NK-92 (cell line): ENCODE measurements around the gene SOS1.

Experiments used
- DNase-seq: peaks from one replicate; lab custom pipeline; 2025; ENCODE audit not compliant: unreplicated experiment; lab: John Stamatoyannopoulos, UW

The SOS1 gene

GRCh38 chr2:39033980-39034379 lies 86.9 kb downstream of the SOS1 start:
- no peak for DNase-seq

GRCh38 chr2:39027421-39027820 lies 93.4 kb downstream of the SOS1 start:
- DNase-seq, result no peak

DNA sequence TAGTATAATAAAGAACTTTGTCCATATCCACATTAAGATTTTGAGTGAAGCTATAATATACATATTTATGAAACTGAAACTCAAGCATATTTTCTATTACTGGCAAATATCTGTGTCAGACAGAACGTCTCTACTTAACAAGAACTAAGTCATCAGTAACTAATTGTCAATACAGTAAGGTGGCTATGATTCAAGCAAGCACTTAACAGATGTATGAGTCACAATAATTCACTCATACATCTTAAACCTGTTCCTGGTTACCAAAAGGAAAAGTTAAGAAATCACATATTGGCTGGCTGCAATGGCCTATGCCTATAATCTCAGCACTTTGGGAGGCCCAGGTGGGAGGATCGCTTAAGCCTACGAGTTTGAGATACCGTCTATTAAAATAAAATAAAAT lies 96.0 kb downstream of the SOS1 start:
- DNase-seq, result no peak

- no peak for DNase-seq
These were observed 97.2 kb downstream of the SOS1 start for GRCh38 chr2:39023649-39024048.

DNA sequence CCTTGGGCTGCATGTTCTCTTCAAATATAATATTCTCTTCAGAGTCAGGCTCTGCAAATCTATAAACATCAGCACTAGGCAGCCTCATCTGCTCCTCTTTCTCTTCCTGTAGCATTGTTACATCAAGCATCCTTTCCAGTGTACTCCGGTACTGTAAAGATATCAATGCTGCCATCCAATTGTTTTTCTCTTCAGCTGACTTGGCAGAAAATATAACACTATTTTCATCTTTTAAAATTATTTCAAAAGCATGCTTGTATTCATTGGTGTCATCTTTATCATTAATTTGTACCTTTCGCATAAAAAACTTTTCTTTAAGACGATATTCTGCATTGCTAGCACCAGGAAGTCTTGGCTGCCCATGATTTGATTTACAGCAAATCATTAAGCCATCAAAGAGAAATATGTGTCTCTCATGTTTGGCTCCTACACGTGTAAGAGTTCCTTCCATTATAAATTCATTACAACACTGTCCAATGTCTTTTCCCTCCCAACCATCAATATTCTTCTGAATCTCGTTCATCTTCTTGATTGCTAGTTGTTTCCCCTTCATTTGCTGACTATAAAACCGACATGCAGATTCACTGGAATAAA lies 98.1 kb downstream of the SOS1 start:
- DNase-seq, result no peak

- no peak for DNase-seq
These were observed 100.5 kb downstream of the SOS1 start for GRCh38 chr2:39020383-39020782.

GRCh38 chr2:39018638-39019037 lies 102.2 kb downstream of the SOS1 start:
- no peak for DNase-seq

GRCh38 chr2:39017334-39017733 lies 103.5 kb downstream of the SOS1 start:
- no peak for DNase-seq

- no peak for DNase-seq
These were observed 105.4 kb downstream of the SOS1 start for GRCh38 chr2:39015424-39015823.

DNA sequence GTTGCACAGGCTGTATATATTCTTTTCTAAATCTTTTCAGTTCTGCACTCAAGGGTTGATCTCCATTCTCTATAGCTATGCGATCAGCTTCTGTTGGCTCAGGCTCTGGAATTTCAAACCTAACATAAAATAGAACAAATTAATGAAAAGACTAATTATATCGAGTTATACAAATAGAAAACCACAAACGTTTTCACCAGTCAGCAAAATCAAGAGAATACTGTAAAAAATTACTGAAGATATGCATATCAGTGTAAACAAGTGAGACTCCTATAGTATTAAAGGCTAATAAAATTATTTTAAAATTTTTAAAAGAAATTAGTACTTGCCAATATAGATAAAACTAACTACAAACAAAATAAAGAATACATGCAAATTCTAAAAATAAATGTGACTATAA lies 107.0 kb downstream of the SOS1 start:
- DNase-seq, result no peak

GRCh38 chr2:39008665-39009064 lies 112.2 kb downstream of the SOS1 start:
- no peak for DNase-seq

DNA sequence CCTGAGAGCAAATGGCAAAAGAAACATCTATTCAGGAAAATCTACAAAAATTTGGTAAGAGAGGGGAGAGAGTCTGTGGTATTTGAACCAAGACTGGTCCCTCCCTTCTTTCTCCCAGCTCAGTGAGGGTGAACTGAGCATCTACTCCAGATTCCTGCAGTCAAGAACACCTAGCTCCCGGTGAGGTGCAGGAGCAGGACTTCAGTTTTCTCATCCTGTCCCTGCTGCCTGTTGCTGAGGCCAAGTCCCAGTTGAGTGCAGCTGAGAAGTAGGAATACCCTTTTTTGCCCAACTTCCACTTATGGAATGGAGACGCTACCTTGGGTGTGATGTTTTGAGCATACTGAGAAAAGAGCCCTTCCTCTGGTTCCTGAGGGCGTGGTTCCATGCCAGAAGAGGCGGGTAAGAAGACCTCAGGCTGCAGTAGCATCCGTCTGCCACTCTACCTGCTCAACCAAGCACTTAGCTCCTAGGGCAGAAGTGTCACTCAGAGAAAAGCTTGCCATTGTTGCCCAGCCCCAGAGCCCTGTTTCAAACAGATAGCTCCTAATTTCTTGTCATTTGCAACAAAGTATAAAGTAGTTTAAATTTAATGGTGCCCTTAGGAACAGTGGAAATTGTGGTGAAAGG lies 112.9 kb downstream of the SOS1 start:
- no peak for DNase-seq

DNA sequence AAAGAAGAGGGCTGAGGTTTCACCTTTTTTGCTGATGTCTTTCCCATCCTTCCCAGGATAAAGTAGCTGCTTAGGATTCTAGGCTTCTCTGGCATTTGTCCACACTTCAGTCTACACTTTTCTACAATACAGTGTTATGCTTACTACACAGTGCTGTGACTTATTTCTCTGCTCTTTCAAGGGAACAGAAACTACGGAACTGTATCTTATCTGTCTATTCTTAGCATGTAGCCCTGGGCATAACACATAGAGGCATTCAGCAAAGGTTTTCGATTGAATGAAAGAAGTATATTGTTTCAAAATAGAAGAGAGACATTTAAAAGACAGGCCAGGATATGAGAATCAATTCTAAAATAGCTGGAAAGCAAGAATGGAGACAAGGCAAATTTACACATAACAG lies 120.3 kb downstream of the SOS1 start:
- no peak for DNase-seq

DNA sequence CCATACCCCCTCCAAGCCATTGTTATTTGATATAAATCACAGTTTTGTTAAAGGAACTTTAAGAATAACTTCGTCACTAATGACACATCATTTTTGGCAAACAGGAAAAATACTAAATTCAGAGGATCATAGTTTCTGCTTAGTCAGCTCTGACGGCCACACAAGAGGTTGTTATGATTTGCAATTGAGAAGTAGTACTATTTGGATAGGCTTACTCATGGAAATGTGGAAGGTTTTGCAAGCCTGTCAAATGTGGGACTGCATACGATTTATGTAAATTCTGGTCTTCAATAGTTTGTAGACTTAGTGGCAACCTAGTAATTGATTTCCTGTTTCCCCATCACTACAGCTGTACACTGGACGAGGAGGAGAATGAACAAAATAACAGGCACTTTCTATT lies 123.1 kb downstream of the SOS1 start:
- no peak for DNase-seq

- DNase-seq, result no peak
These were observed 129.0 kb downstream of the SOS1 start for GRCh38 chr2:38991899-38992298.

DNA sequence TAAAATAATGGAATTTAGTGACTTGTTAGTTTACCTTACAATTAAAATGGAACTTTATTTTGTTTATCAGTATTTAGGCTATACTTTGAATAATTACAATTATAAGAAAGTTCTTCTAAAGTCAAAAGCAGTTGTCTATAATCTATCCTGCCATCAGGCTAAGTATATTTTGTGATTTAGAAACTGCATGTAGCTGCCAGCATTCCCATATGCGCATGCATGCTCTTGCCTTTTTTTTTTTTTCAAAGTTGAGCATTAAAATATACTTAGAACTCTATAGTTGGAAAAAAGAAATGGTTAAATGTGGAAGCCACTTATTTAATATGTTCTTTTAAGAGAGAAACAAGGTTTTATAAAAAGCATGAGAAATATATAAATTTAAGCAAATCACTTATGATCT lies 132.1 kb downstream of the SOS1 start:
- no peak for DNase-seq

DNA sequence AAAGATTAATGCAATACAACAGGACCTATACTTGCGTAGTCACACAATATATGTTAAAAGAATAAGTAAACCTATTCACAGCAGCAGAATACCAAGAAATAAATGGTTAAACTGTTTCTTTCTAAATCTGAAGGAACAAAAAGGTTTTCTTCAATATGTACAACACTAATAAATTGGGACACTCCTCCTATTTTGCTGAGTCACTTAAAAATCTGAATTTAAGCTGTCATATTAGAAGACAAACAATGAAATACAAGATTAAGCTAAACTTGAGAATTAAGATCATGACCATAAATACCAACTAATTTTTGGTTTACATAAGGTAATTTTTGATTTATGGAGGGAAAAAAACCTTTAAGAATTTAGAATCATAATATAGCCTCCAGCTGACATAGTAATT lies 138.4 kb downstream of the SOS1 start:
- DNase-seq, result no peak

GRCh38 chr2:38981670-38982357 lies 139.0 kb downstream of the SOS1 start:
- DNase-seq, result no peak

DNA sequence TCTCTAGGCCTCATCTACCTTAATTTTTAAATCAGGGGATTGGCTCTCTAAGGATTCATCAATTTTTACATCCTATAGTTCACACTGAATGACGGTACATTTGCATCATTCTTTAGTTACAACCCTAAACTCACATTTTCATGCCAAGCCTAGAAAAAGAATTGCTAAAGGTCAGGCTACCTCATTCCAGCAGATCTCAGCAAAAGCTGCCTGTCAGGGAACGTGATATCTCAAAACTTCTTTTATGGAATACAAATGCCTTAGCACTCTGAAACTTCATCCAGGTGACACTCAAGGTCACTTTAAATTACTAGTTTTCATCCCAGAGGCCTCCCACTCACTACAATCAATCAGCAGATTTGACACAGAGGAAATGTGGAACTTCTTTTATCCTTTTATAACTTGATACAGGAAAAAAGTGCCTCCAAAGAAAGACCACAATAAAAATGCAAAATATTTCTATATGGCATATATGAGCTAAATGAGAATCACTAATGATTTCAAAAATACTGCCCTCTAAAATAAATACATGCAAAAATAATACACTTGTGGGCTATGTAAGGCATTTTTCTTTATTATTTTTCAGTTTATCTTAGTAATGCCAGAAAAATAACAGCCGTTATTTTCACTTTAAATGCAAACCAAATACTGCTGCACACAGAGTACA lies 139.7 kb downstream of the SOS1 start:
- DNase-seq, result no peak

- no peak for DNase-seq
These were observed 141.9 kb downstream of the SOS1 start for GRCh38 chr2:38978908-38979307.

- DNase-seq, result no peak
These were observed 142.5 kb downstream of the SOS1 start for GRCh38 chr2:38978296-38978903.

DNA sequence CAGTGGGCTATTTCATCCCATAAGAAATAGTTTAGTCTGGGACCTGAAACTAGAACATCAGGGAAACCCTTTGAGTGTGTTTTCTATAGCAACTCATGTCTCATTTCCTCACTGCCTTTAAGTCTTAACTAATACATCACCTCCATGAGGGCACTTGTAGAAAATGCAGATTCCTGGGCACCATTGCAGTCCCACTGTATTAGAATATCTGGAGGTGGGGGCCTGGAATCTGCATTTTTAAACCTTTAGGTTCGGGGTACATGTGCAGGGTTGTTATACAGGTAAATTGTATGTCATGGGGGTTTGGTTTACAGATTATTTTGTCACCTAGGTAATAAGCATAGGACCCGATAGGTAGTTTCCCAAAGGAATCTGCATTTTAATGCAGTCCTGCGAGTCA lies 143.8 kb downstream of the SOS1 start:
- DNase-seq, result no peak
